Astrocyte (in vitro differentiated cells and primary cell): ENCODE data around the gene ACACB.

ENCODE experiments used
- EZH2 ChIP-seq: IDR thresholded peaks from 2 replicates; pipeline ENCODE4 v1.6.1; 2012; ENCODE audit warnings: mild to moderate bottlenecking, low read length, inconsistent platforms; ENCODE audit not compliant: insufficient read depth
- TF ChIP-seq, protein P1 (sequence below): IDR thresholded peaks from 2 replicates; pipeline ENCODE4 v1.5.1; 2011; ENCODE audit warnings: low read depth, mild to moderate bottlenecking, inconsistent platforms, low read length, moderate library complexity; ENCODE audit not compliant: insufficient read depth

DNA sequence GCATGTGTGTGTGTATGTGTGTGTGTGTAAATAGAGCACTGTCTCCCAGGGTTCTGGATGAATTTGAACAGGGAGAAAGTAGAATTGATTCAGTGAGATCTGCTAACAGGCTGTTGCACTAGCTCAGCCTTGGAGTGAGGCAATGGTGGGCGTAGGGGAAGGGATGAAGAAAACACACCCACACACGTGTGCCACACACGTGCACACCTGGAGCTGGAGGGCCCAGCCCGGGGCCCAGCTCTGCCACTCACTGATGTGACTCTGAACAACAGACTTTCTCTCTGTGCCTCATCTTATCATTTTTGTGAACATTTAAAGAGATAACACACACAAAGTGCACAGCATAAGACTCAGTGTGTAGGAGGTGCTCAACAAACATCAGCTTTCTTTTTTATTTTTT, 4.2 kb downstream of the ACACB start:
- TF ChIP-seq, protein P1, sequence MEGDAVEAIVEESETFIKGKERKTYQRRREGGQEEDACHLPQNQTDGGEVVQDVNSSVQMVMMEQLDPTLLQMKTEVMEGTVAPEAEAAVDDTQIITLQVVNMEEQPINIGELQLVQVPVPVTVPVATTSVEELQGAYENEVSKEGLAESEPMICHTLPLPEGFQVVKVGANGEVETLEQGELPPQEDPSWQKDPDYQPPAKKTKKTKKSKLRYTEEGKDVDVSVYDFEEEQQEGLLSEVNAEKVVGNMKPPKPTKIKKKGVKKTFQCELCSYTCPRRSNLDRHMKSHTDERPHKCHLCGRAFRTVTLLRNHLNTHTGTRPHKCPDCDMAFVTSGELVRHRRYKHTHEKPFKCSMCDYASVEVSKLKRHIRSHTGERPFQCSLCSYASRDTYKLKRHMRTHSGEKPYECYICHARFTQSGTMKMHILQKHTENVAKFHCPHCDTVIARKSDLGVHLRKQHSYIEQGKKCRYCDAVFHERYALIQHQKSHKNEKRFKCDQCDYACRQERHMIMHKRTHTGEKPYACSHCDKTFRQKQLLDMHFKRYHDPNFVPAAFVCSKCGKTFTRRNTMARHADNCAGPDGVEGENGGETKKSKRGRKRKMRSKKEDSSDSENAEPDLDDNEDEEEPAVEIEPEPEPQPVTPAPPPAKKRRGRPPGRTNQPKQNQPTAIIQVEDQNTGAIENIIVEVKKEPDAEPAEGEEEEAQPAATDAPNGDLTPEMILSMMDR: no peak
- no peak for TF ChIP-seq EZH2
